Endothelial cell of umbilical vein (primary cell): ENCODE results near the gene SDHB. TPM values are rescaled to one million over a fixed set of nuclear protein-coding genes. Genes with fewer than 3 reads are reported as not detected.

Source experiments
- BruUV-seq: library from RNA; stranded (reverse); fragments of 400-500 nt; replicated peaks from 2 replicates; lab custom pipeline; 2021; lab: Mats Ljungman, UMichigan
- CTCF ChIA-PET: fragments of 300-600, 350-600 bp; sonication (Branson Sonifier 250); formaldehyde crosslinking; loops from one replicate; lab custom pipeline; 2021; ENCODE audit warnings: antibody characterized with exemption, inconsistent platforms; lab: Charles Lee
- POLR2A ChIA-PET: fragments of 300-600, 350-600 bp; sonication (Branson Sonifier 250); formaldehyde crosslinking; loops from one replicate; lab custom pipeline; 2021; ENCODE audit warnings: antibody characterized with exemption, inconsistent platforms; lab: Charles Lee
- DNase-seq: peaks from one replicate; pipeline ENCODE4 v3.0.0-alpha.2; 2011; ENCODE audit warnings: low read depth, low spot score
- FAIRE-seq: peaks from 2 replicates; lab custom pipeline; 2011; peaks lifted over from hg19 to GRCh38; lab: Jason Lieb, UNC
- H2AFZ ChIP-seq: 2 replicates; pipeline ENCODE4 v1.6.0; 2012; ENCODE audit warnings: low read depth, low read length, control low read depth, inconsistent platforms
- H3K27ac ChIP-seq: 2 replicates; pipeline ENCODE4 v1.5.1; 2011; ENCODE audit warnings: low read depth, mild to moderate bottlenecking, control low read depth, low read length, moderate library complexity; ENCODE audit not compliant: insufficient read depth
- H3K27me3 ChIP-seq, 2 experiments: 2 replicates each; pipeline versions ENCODE4 v1.6.0 to v1.6.1; 2011; ENCODE audit warnings: low read length in 2 of 2, mixed read lengths in 1 of 2; ENCODE audit not compliant: control insufficient read depth in 2 of 2, insufficient read depth in 2 of 2
- H3K36me3 ChIP-seq, 2 experiments: 2 replicates in 1 of 2; 3 replicates in 1 of 2; pipeline ENCODE4 v1.5.1; 2011; ENCODE audit warnings: low read length in 2 of 2, mild to moderate bottlenecking in 1 of 2, moderate library complexity in 1 of 2; ENCODE audit not compliant: control insufficient read depth in 2 of 2, insufficient read depth in 2 of 2; ENCODE audit errors: extremely low read depth in 1 of 2
- H3K4me1 ChIP-seq: 3 replicates; pipeline ENCODE4 v1.5.1; 2011; ENCODE audit warnings: mild to moderate bottlenecking, low read length; ENCODE audit not compliant: control insufficient read depth, insufficient read depth; ENCODE audit errors: extremely low read depth
- H3K4me2 ChIP-seq: 2 replicates; pipeline ENCODE4 v1.6.1; 2011; ENCODE audit warnings: low read length, control low read depth, mixed read lengths; ENCODE audit not compliant: insufficient read depth
- H3K4me3 ChIP-seq, 3 experiments: fragments of 200-600 bp in 1 of 3; sonication (generic), shearing (Covaris generic) in 1 of 3; replicated peaks in 1 of 3; 2 replicates each; pipeline ENCODE4 v1.5.1; 2011 to 2016; ENCODE audit warnings: control low read depth in 3 of 3, low read length in 3 of 3, mild to moderate bottlenecking in 2 of 3, inconsistent platforms in 1 of 3, low read depth in 1 of 3, moderate library complexity in 1 of 3; ENCODE audit not compliant: insufficient read depth in 1 of 3
- H3K79me2 ChIP-seq: 2 replicates; pipeline ENCODE4 v1.6.0; 2012; ENCODE audit warnings: low read length, inconsistent platforms; ENCODE audit not compliant: control insufficient read depth, insufficient read depth
- H3K9ac ChIP-seq: replicated peaks from 2 replicates; pipeline ENCODE3; 2011; ENCODE audit warnings: low read length, control low read depth; ENCODE audit not compliant: insufficient read depth; ENCODE audit errors: extremely low read depth
- H3K9me1 ChIP-seq: replicated peaks from 3 replicates; pipeline ENCODE4 v1.6.0; 2011; ENCODE audit warnings: mild to moderate bottlenecking, low read length; ENCODE audit not compliant: control insufficient read depth, insufficient read depth; ENCODE audit errors: extremely low read depth
- H3K9me3 ChIP-seq: replicated peaks from 2 replicates; pipeline ENCODE4 v1.5.1; 2012; ENCODE audit warnings: low read length, inconsistent platforms; ENCODE audit not compliant: control insufficient read depth, insufficient read depth
- H4K20me1 ChIP-seq: replicated peaks from 2 replicates; pipeline ENCODE3; 2011; ENCODE audit warnings: mild to moderate bottlenecking, low read length; ENCODE audit not compliant: control insufficient read depth, insufficient read depth; ENCODE audit errors: extremely low read depth
- CTCF ChIP-seq, 2 donors: IDR thresholded peaks; 1 replicate in 1 of 2; 2 replicates in 1 of 2; pipeline ENCODE4 v1.5.1; 2011; ENCODE audit warnings: low read length in 2 of 2, mild to moderate bottlenecking in 2 of 2, moderate library complexity in 2 of 2, control low read depth in 1 of 2, inconsistent platforms in 1 of 2, low read depth in 1 of 2; ENCODE audit not compliant: insufficient read depth in 1 of 2; ENCODE audit errors: extremely low read depth in 1 of 2
- EZH2 ChIP-seq: IDR thresholded peaks from 2 replicates; pipeline ENCODE4 v1.6.1; 2012; ENCODE audit warnings: borderline replicate concordance, low read depth, mild to moderate bottlenecking, moderate library complexity, low read length, inconsistent platforms; ENCODE audit not compliant: severe bottlenecking
- FOS ChIP-seq: IDR thresholded peaks from 2 replicates; pipeline ENCODE4 v1.6.1; 2011; ENCODE audit warnings: mild to moderate bottlenecking, low read length, moderate library complexity, borderline replicate concordance; ENCODE audit not compliant: insufficient read depth
- GATA2 ChIP-seq: IDR thresholded peaks from 2 replicates; pipeline ENCODE4 v1.7.0; 2011; ENCODE audit warnings: low read depth, mild to moderate bottlenecking, moderate library complexity, mixed read lengths, low read length; ENCODE audit not compliant: insufficient read length, insufficient read depth
- JUN ChIP-seq: IDR thresholded peaks from 2 replicates; pipeline ENCODE4 v1.6.1; 2011; ENCODE audit warnings: borderline replicate concordance, low read depth; ENCODE audit not compliant: insufficient read length, insufficient read depth
- MAX ChIP-seq: IDR thresholded peaks from 2 replicates; pipeline ENCODE4 v1.6.1; 2011; ENCODE audit not compliant: insufficient read depth, insufficient read length
- MYC ChIP-seq: IDR thresholded peaks from one replicate; pipeline ENCODE4 v1.6.1; 2011; ENCODE audit warnings: mild to moderate bottlenecking, low read depth, low read length
- POLR2A ChIP-seq: IDR thresholded peaks from 2 replicates; pipeline ENCODE4 v1.6.1; 2012; ENCODE audit warnings: low read depth, mild to moderate bottlenecking, control low read depth, low read length
- dilution Hi-C: fragments of 300-500 bp; cut with MboI; formaldehyde crosslinking; loops from one replicate; pipeline ENCODE4 v1.15.0; 2019; ENCODE audit warnings: low sequenced_read_pairs; ENCODE audit not compliant: extremely low pct_ligation_motif_present
- intact Hi-C: fragments of 100-400 bp; cut with micrococcal nuclease; formaldehyde crosslinking; loops from one replicate; pipeline ENCODE4 v1.10.0; 2022
- polyA plus RNA-seq, 4 experiments: library from polyadenylated mRNA; depleted of rRNA in 3 of 4; stranded (reverse) in 3 of 4; unstranded in 1 of 4; fragments of >200 nt; gene quantifications; 2 replicates each; pipeline versions ENCODE4 v1.2.1 to v1.2.3, GENCODE V29; 2011 to 2012; ENCODE audit warnings: missing spikeins in 1 of 4
- total RNA-seq: library from RNA; stranded (reverse); gene quantifications from 2 replicates; pipeline ENCODE4 v1.2.3, GENCODE V29; 2021

Gene SDHB
- total and polyA plus RNA-seq, 2 donors (not counting 3 experiments of a cell fraction or from before 2014, with no cell fraction given): 96.2 to 98.1 TPM

- TF ChIP-seq FOS (no peak), MYC (no peak), CTCF (IDR thresholded peaks at IDR 0.05; ENCODE audit: extremely low read depth in 1 of 2, insufficient read depth in 1 of 2, low read depth in 1 of 2, low read length in 2 of 2) (no peak), EZH2 (no peak), MAX (no peak), GATA2 (no peak), POLR2A (no peak), JUN (no peak)
- peaks cover 14% of the 10 kb centered on the region for H3K4me1 ChIP-seq
- ChIA-PET POLR2A (no interaction called here), CTCF (interaction anchor here (3.8 kb wide), 1 partner anchor 16 kb away, joined by 16 read pairs; no protein-coding TSS in a partner anchor)
- BruUV-seq: no TSS peak
- no peaks in the 10 kb centered on the region for H4K20me1 ChIP-seq
- no peaks in the 10 kb centered on the region for H3K9me3 ChIP-seq
- peaks cover 0 to 25% of the 10 kb centered on the region in 2 experiments for H3K36me3 ChIP-seq
- H3K9ac ChIP-seq: no peak overlapping the region
- no peak for DNase-seq
- intact Hi-C loops: no loop called here
- no peak overlapping the region for H3K27ac ChIP-seq
- H3K4me3 ChIP-seq: no peak overlapping the region
- no peaks in the 10 kb centered on the region for H3K9me1 ChIP-seq
- H2AFZ ChIP-seq: no peak overlapping the region
- no peaks in the 10 kb centered on the region for H3K27me3 ChIP-seq
- H3K79me2 ChIP-seq: no peaks in the 10 kb centered on the region
- dilution Hi-C loops: no loop called here
- H3K4me2 ChIP-seq: no peak overlapping the region
- no peak for FAIRE-seq
Observed at GRCh38 chr1:16976966-16977365, 76.9 kb downstream of the SDHB start.
